ENCODE results near the gene RABL2A.
"Not testable (repeated sequence)": the region's sequence is repeated elsewhere in the genome, so short reads cannot be mapped to it uniquely, and the experiment has no call there.

The RABL2A gene

GRCh38 chr2:113650834-113651815, 24.1 kb downstream of the RABL2A start:
- DNase-seq (ENCODE audit: low read depth); H3K4me3 ChIP-seq (ENCODE audit: low read depth, low read length): not testable (repeated sequence)

- H3K4me3 ChIP-seq (ENCODE audit: low read depth, low read length); DNase-seq (ENCODE audit: low read depth): not testable (repeated sequence)
Observed at GRCh38 chr2:113652599-113652998, 25.5 kb downstream of the RABL2A start.

- peak overlapping the region; percentile 46 for H3K4me3 ChIP-seq (ENCODE audit: low read depth, low read length)
- DNase-seq (ENCODE audit: low read depth): peak; percentile 44
Observed at GRCh38 chr2:113656031-113656624, 29.1 kb downstream of the RABL2A start.

- H3K4me3 ChIP-seq (ENCODE audit: low read depth, low read length); DNase-seq (ENCODE audit: low read depth): not testable (repeated sequence)
Observed at GRCh38 chr2:113657735-113658134, 30.7 kb downstream of the RABL2A start.

GRCh38 chr2:113663285-113664060, 36.4 kb downstream of the RABL2A start:
- not testable (repeated sequence) for DNase-seq (ENCODE audit: low read depth); H3K4me3 ChIP-seq (ENCODE audit: low read depth, low read length)

GRCh38 chr2:113664761-113665533, 37.9 kb downstream of the RABL2A start:
- not testable (repeated sequence) for H3K4me3 ChIP-seq (ENCODE audit: low read depth, low read length); DNase-seq (ENCODE audit: low read depth)

- DNase-seq (ENCODE audit: low read depth); H3K4me3 ChIP-seq (ENCODE audit: low read depth, low read length): not testable (repeated sequence)
Observed at GRCh38 chr2:113669013-113669412, 41.9 kb downstream of the RABL2A start.

GRCh38 chr2:113672326-113672932, 45.4 kb downstream of the RABL2A start:
- TF ChIP-seq CTCF (IDR thresholded peaks at IDR 0.05; ENCODE audit: low read depth, low read length, missing control alignments): no peak
- H3K4me3 ChIP-seq (ENCODE audit: low read depth, low read length): no peak overlapping the region
- DNase-seq (ENCODE audit: low read depth): no peak

- DNase-seq (ENCODE audit: low read depth): no peak
- H3K4me3 ChIP-seq (ENCODE audit: low read depth, low read length): no peak overlapping the region
- TF ChIP-seq CTCF (IDR thresholded peaks at IDR 0.05; ENCODE audit: low read depth, low read length, missing control alignments): no peak
Observed at GRCh38 chr2:113675875-113676274, 48.8 kb downstream of the RABL2A start.

- DNase-seq (ENCODE audit: low read depth): no peak
- no peak for TF ChIP-seq CTCF (IDR thresholded peaks at IDR 0.05; ENCODE audit: low read depth, low read length, missing control alignments)
- no peak overlapping the region for H3K4me3 ChIP-seq (ENCODE audit: low read depth, low read length)
Observed at GRCh38 chr2:113676623-113677266, 49.7 kb downstream of the RABL2A start.
